Fibroblast of lung (primary cell): ENCODE measurements around the gene GBP7. TPM values are rescaled to one million over a fixed set of nuclear protein-coding genes. Genes with fewer than 3 reads are reported as not detected.

Experiments
- DNase-seq, 2 donors: peaks; one replicate each; pipeline versions ENCODE4 v3.0.0 to v3.0.0-alpha.2; 2010; ENCODE audit warnings: low read depth in 2 of 2
- H2AFZ ChIP-seq: 2 replicates; pipeline ENCODE4 v1.5.1; 2012; ENCODE audit warnings: low read length, control low read depth, inconsistent platforms
- H3K27ac ChIP-seq: 2 replicates; pipeline ENCODE4 v1.5.1; 2011; ENCODE audit warnings: low read length, control low read depth; ENCODE audit not compliant: insufficient read depth
- H3K27me3 ChIP-seq: 2 replicates; pipeline ENCODE4 v1.5.1; 2011; ENCODE audit warnings: mild to moderate bottlenecking, low read length; ENCODE audit not compliant: control insufficient read depth, insufficient read depth
- H3K36me3 ChIP-seq: 2 replicates; pipeline ENCODE4 v1.5.1; 2011; ENCODE audit warnings: low read length; ENCODE audit not compliant: control insufficient read depth, insufficient read depth
- H3K4me1 ChIP-seq: 2 replicates; pipeline ENCODE4 v1.5.1; 2011; ENCODE audit warnings: low read length; ENCODE audit not compliant: control insufficient read depth, insufficient read depth; ENCODE audit errors: extremely low read depth
- H3K4me2 ChIP-seq: 2 replicates; pipeline ENCODE4 v1.5.1; 2011; ENCODE audit warnings: low read length, control low read depth; ENCODE audit not compliant: insufficient read depth; ENCODE audit errors: extremely low read depth
- H3K4me3 ChIP-seq, 4 experiments: fragments of 200-600 bp in 1 of 4; sonication (generic) in 1 of 4; replicated peaks in 1 of 4; 2 replicates each; pipeline ENCODE4 v1.5.1; 2011 to 2016; ENCODE audit warnings: low read length in 4 of 4, low read depth in 3 of 4, mild to moderate bottlenecking in 3 of 4, control low read depth in 2 of 4, inconsistent platforms in 1 of 4, mixed read lengths in 1 of 4; ENCODE audit not compliant: insufficient read depth in 1 of 4; ENCODE audit errors: control extremely low read depth in 1 of 4
- H3K79me2 ChIP-seq: 2 replicates; pipeline ENCODE4 v1.5.1; 2012; ENCODE audit warnings: mild to moderate bottlenecking, low read length, inconsistent platforms; ENCODE audit not compliant: control insufficient read depth, insufficient read depth
- H3K9ac ChIP-seq: 2 replicates; pipeline ENCODE4 v1.5.1; 2011; ENCODE audit warnings: mild to moderate bottlenecking, low read length, control low read depth; ENCODE audit not compliant: insufficient read depth
- H3K9me3 ChIP-seq: 2 replicates; pipeline ENCODE4 v1.5.1; 2012; ENCODE audit warnings: low read depth, low read length; ENCODE audit not compliant: control insufficient read depth, insufficient read depth
- H4K20me1 ChIP-seq: 2 replicates; pipeline ENCODE4 v1.5.1; 2011; ENCODE audit warnings: low read length; ENCODE audit not compliant: control insufficient read depth, insufficient read depth; ENCODE audit errors: extremely low read depth
- CTCF ChIP-seq, 2 donors: IDR thresholded peaks in 1 of 2; conservative IDR thresholded peaks in 1 of 2; 1 replicate in 1 of 2; 2 replicates in 1 of 2; pipeline ENCODE4 v1.5.1; 2011 to 2012; ENCODE audit warnings: low read length in 2 of 2, control low read depth in 1 of 2, inconsistent platforms in 1 of 2, low read depth in 1 of 2, mild to moderate bottlenecking in 1 of 2
- EZH2 ChIP-seq: IDR thresholded peaks from 2 replicates; pipeline ENCODE4 v1.5.1; 2012; ENCODE audit warnings: low read length, control low read depth, mild to moderate bottlenecking; ENCODE audit errors: missing control alignments
- polyA plus RNA-seq, 2 donors: library from polyadenylated mRNA; depleted of rRNA in 1 of 2; stranded (reverse) in 1 of 2; unstranded in 1 of 2; fragments of >200 nt; gene quantifications; 2 replicates each; pipeline ENCODE4 v1.2.1, GENCODE V29; 2011 to 2012; ENCODE audit warnings: missing spikeins in 1 of 2
- total RNA-seq: library from RNA; depleted of rRNA; stranded (reverse); fragments of >200 nt; gene quantifications from 2 replicates; pipeline ENCODE4 v1.2.1, GENCODE V29; 2014

The GBP7 gene
- total and polyA plus RNA-seq, 2 donors (not counting 1 experiment from before 2014, with no cell fraction given): not detected

- no peaks in the 10 kb centered on the region for H3K79me2 ChIP-seq
- H3K36me3 ChIP-seq: no peaks in the 10 kb centered on the region
Observed at GRCh38 chr1:89089962-89090361, 85.8 kb downstream of the GBP7 start.

GRCh38 chr1:89088572-89088971 lies 87.2 kb downstream of the GBP7 start:
- no peak overlapping the region for H3K9ac ChIP-seq
- DNase-seq: no peak
- TF ChIP-seq CTCF (conservative IDR thresholded peaks at IDR 0.05 in 1 of 2, IDR thresholded peaks at IDR 0.05 in 1 of 2; ENCODE audit: low read depth in 1 of 2, low read length in 2 of 2) (no peak), EZH2 (no peak)
- H2AFZ ChIP-seq: no peak overlapping the region
- no peaks in the 10 kb centered on the region for H4K20me1 ChIP-seq
- H3K4me1 ChIP-seq: no peaks in the 10 kb centered on the region
- H3K27ac ChIP-seq: no peak overlapping the region
- no peaks in the 10 kb centered on the region for H3K9me3 ChIP-seq
- no peak overlapping the region for H3K4me2 ChIP-seq
- no peaks in the 10 kb centered on the region for H3K79me2 ChIP-seq
- H3K36me3 ChIP-seq: no peaks in the 10 kb centered on the region
- no peak overlapping the region for H3K4me3 ChIP-seq
- H3K27me3 ChIP-seq: no peaks in the 10 kb centered on the region

More at GRCh38 chr1:89089962-89090361, 85.8 kb downstream of the GBP7 start:
- TF ChIP-seq CTCF (conservative IDR thresholded peaks at IDR 0.05 in 1 of 2, IDR thresholded peaks at IDR 0.05 in 1 of 2; ENCODE audit: low read depth in 1 of 2, low read length in 2 of 2) (no peak), EZH2 (no peak)
- Histone ChIP-seq H3K27me3 (no peaks in the 10 kb centered on the region), H3K9me3 (no peaks in the 10 kb centered on the region), H3K4me3 (no peak overlapping the region), H4K20me1 (no peaks in the 10 kb centered on the region), H3K4me2 (no peak overlapping the region), H3K9ac (no peak overlapping the region), H3K4me1 (no peaks in the 10 kb centered on the region), H3K27ac (no peak overlapping the region), H2AFZ (no peak overlapping the region)
- DNase-seq: no peak

GRCh38 chr1:89087241-89087640 lies 88.6 kb downstream of the GBP7 start:
- H2AFZ ChIP-seq: no peak overlapping the region
- no peak overlapping the region for H3K9ac ChIP-seq
- H3K4me1 ChIP-seq: no peaks in the 10 kb centered on the region
- DNase-seq: no peak
- no peak overlapping the region for H3K4me3 ChIP-seq
- no peaks in the 10 kb centered on the region for H3K36me3 ChIP-seq
- H3K4me2 ChIP-seq: no peak overlapping the region
- no peaks in the 10 kb centered on the region for H3K79me2 ChIP-seq
- no peaks in the 10 kb centered on the region for H4K20me1 ChIP-seq
- H3K27me3 ChIP-seq: no peaks in the 10 kb centered on the region
- no peak for TF ChIP-seq EZH2
- TF ChIP-seq CTCF (conservative IDR thresholded peaks at IDR 0.05 in 1 of 2, IDR thresholded peaks at IDR 0.05 in 1 of 2; ENCODE audit: low read depth in 1 of 2, low read length in 2 of 2): no peak
- no peak overlapping the region for H3K27ac ChIP-seq
- H3K9me3 ChIP-seq: no peaks in the 10 kb centered on the region
